Stimulated activated CD8-positive, alpha-beta memory T cell treated with anti-CD3 and anti-CD28 coated beads, Interleukin-7, amount 100 ng/mL, for 1 hour (primary cell): ENCODE data around the gene TM2D1.
"Not testable (repeated sequence)": the region's sequence is repeated elsewhere in the genome, so short reads cannot be mapped to it uniquely, and the experiment has no call there.

Experiments used
- DNase-seq, 2 donors: peaks; one replicate each; pipeline ENCODE4 v3.0.0-alpha.2; 2020; ENCODE audit warnings: low read depth in 2 of 2

The TM2D1 gene

GRCh38 chr1:61718996-61719663 is 5.8 kb downstream of the TM2D1 start:
- DNase-seq, result not testable (repeated sequence)

DNA sequence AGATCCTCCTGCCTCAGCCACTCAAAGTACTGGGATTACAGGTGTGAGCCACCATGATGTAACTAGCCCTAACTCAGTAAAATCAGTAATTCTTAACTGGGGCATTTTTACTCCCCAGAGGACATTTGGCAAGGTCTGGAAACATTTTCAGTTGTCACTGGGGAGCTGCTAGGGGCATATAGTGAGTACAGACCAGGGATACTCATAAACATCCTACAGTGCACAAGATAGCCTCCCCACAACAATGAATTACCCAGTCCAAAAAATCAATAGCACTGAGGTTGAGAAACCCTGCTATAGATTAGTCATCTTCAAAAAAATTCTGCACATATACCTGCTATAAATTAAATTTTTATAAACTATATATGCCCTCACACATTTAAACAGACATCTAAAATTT is 13.0 kb downstream of the TM2D1 start:
- DNase-seq, result no peak

DNA sequence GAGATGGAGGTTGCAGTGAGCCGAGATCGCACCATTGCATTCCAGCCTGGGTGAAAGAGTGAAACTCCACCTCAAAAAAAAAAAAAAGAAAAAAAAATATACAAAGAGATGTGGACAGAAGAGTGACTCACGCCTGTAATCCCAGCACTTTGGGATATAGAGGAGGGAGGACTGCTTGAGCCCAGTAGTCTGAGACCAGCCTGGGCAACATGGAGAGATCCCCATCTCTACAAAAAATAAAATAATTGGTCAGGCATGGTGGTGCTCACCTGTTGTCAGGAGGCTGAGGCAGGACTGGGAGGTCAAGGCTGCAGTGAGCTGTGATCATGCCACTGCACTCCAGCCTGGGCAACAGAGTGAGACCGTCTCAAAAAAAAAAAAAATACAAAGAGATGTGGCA is 13.7 kb downstream of the TM2D1 start:
- not testable (repeated sequence) for DNase-seq

DNA sequence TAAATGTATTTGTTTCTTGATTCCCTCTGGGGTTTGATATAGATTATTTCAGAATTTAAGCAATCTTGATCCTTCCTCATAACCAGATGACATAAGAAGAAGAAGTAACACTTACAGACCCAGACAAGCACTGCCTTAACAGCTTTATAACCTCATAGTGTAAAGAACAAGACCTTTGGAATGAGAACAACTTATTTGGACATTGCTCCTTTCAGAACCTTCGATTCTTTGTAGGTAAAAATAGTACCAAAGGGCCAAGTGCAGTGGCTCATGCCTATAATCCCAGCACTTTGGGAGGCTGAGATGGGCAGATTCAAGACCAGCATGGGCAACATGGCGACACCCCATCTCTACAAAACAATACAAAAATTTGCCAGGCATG is 15.0 kb downstream of the TM2D1 start:
- DNase-seq, result no peak

DNA sequence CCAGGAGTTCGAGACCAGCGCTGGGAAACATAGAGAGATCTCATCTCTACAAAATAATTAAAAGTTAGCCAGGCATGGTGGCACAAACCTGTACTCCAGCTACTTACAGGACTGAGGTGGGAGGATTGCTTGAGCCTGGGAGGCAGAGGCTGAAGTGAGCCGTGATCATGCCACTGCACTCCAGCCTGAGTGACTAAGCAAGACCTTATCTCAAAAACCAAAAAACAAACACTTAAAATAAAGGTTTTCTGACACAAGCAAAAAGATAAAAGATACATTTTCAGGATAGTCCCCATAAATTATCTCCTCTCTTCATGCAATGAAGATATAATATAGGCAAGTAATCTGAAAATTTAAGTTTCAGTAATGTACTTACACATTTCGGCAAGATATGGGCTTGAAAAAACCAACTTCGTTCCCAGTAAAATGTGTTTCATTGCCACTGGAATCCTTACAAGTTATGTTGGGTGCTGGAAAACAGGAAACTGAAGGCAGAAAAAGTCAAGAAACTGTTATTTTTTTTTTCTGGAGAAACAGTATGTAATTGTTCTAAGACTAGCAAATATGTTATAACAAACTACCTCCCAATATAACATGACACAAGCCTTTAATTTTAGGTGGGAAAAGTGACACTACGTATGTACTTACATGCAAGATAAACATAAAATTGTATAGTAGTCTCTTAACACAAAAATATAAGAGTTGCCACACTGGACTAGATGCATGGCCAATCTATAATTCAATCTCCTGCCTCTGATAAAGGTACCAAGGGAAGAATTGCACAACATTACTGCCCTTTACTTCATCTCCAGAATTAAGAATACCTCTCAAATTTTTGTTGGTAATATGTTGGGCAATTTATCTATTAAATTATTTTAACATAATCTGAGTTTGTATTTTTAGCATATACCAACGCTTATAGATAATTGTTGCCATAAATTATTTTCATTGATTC is 15.7 kb downstream of the TM2D1 start:
- DNase-seq, result no peak

GRCh38 chr1:61699911-61700851 is 24.8 kb downstream of the TM2D1 start:
- no peak for DNase-seq

DNA sequence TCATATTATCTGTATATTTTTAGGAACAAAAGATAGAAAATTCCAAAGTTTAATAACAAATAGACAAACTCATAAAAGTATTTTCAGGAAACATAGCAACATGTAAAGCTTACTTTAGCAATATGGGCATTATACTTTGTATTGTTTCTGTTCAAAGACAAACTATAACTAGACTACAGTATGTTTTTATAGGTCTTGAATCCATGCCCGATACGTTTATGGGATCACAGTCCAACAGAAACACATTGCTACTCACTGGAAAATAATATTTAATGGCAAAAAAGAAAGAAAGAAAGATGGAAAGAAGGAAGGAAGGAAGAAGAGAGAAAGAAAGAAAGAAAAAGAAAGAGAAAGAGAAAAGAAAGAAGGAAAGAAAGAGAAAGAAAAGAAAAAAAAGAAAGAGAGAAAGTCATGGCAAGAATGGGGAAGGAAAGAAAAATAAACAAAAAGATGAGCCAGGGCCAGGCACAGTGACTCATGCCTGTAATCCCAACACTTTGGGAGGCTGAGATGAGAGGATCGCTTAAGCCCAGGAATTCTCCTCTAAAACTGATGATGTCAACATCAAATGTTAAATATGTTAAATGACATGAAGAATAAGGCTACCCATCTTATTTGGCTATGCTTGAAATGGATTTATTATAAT is 32.7 kb downstream of the TM2D1 start:
- DNase-seq, result no peak

DNA sequence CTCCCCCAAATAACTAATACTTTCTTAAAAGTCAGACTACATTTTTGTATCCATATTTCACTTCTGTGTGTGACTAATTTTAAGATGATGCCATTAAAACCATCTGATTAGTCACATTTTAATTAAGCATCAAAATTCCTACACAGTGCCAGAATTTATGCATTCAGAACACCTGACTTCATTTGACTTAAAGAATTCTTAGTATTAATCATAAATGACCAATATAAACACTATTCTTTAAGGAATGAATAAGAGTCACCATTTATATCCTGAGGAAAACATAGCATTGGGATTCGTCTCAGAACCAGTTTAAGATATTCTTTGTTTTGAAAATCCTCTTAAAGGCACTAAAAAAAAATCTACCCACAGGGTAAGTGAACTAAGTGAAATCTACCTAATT is 37.0 kb downstream of the TM2D1 start:
- no peak for DNase-seq

DNA sequence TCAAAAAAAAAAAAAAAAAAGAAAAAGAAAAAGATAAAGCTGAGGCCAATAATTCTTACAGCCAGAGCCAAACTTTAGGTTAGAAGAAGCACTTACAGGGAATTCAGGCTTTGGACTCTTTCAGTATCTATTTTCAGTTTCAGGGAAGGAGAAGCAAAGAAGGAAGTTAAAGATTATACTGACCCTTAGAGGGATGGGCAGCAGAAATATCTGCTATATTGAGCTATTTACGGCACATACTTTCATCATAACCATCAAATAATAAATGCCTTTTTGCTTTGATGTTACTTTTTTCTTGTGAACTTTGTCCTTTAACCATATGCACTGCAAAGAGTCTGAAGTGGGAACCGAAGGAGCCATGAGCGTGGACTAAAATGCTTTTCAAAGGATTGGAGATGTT is 42.0 kb downstream of the TM2D1 start:
- no peak for DNase-seq

GRCh38 chr1:61680500-61680899 is 44.4 kb downstream of the TM2D1 start:
- no peak for DNase-seq

- DNase-seq, result not testable (repeated sequence)
These were observed 48.1 kb downstream of the TM2D1 start for GRCh38 chr1:61676881-61677280.

- DNase-seq, result no peak
These were observed 50.7 kb downstream of the TM2D1 start for GRCh38 chr1:61674221-61674620.

DNA sequence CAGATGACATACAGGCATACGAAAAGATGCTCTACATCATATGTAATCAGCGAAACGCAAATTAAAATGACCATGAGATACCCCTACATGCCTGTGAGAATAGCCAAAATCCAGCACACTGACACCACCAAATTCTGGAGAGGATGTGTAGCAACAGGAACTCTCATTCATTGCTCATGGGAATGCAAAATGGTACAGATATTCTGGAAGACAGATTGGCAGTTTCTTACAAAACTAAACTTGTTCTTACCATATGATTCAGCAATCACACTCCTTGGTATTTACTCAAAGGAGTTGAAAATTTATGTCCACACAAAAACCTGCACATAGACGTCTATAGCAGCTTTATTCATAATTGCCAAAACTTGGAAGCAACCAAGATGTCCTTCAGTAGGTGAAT is 52.6 kb downstream of the TM2D1 start:
- no peak for DNase-seq

DNA sequence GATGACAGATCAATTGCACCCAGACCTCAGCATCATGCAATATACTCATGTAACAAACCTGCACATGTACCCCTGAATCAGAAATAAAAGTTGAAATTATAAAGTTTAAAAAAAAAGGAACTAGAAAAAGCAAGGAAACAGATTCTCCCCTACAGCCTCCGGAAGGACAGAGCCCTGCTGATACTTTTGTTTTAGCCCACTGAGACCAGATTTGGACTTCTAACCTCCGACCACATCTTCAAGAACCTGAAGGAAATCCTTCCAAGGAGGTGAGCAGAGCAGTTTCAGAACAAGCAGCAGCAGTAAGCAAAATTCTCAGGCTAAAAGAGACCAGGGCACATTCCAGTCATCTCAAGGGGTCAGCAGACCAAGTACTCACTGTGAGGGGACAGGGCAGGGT is 54.5 kb downstream of the TM2D1 start:
- DNase-seq, result no peak

- no peak for DNase-seq
These were observed 54.9 kb downstream of the TM2D1 start for GRCh38 chr1:61670016-61670415.

DNA sequence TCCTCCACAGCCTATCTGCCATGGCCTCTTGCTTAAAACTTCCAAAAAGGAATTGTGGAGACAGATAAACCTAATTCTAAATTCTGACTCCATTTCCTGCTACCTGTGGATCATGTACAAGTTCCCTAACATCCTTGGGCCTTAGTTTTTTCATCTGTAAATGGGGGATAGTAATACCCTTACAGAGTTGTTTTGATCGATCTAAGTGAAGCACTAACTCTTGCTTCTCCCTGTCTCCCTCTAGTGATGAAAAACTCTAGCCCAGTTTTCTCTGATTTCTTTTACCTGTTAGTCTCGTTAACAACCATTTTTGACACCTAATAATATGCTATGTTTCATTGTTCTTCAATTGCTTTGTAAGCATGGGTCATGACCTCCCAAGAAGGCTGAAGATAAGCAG is 65.9 kb downstream of the TM2D1 start:
- no peak for DNase-seq

GRCh38 chr1:61655453-61655852 is 69.5 kb downstream of the TM2D1 start:
- DNase-seq, result no peak

- no peak for DNase-seq
These were observed 70.9 kb downstream of the TM2D1 start for GRCh38 chr1:61654067-61654466.

GRCh38 chr1:61648983-61649742 is 75.8 kb downstream of the TM2D1 start:
- DNase-seq, result no peak

DNA sequence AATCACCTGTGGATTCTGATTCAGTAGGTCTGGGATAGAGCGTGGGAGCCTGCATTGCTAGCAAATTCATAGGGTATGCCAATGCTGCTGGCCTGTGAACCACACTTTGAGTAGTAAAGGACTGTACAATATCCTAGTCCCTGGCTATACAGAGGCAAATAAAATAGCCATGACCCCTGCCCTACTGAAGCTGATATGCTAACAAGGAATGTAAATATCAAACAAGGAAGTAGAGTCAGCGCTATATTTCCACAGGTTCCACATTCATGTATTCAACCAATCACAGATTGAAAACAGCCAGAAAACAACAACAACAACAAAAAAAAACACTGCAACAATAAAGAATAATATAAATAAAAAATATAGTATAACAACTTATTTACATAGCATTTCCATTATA is 77.8 kb downstream of the TM2D1 start:
- DNase-seq, result no peak

DNA sequence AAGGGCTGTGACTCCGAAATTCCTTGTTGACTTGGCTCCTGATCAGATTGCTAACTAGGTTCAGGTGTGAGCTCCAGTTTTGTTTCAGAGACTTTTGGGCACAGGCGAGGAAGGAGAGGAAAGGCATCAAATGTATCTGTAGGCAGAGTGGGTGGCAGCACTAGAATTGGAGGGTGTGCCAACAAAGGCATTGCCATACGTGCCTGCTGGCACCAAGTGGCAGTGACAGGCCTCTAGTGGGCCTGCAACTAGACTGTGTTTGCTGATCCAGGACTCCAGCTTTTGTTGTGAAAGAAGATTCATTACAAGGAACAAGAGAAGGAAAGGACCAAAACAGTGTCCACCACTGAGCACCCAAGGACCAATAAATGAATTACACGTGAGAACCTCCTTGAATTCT is 79.5 kb downstream of the TM2D1 start:
- no peak for DNase-seq
